CD4-positive, alpha-beta T cell treated with Interleukin-4 for 1 hour (primary cell): Measurements from ENCODE around the gene EMSY.
A peak's percentile ranks its signal among the peaks of the same experiment; 100 is the strongest.

ENCODE experiments used
- DNase-seq, 2 donors: peaks; one replicate each; pipeline ENCODE4 v3.0.0-alpha.2; 2020 to 2022

Gene EMSY

DNA sequence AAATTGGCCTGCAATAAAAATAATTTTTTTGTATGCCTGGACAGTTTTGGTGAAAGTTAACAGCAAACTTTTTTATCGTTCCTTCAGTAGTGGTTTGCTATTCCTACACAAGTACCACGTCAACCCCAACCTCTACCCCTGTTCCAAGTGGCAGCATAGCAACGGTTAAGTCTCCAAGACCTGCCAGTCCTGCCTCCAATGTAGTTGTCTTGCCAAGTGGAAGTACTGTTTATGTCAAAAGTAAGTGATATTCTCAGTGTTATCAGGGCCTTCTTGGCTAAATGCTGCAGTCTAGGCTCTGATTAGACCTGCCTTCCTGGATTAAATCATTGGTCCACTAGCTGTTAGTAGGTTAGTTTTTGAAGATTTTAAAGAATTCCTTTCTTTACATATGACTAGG, 15.0 kb downstream of the EMSY start:
- DNase-seq = no peak

DNA sequence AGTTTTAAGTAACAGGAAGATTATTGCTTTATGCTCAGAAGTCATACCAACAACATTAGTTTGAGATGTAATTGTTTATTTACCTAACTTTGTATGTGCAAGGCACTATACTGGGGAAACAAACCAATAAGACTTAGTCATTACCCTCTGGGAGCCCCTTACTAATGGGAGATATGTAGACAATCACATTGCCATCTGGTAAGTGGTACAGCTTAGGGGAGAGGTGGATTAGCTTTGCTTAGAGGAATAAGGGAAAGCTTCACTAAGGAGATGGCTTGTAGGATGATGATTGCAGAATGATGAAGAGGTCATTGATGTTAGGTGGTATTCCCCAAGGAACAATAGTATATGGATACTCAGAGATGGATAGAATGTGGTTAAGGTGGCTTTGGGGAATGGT, 17.5 kb downstream of the EMSY start:
- no peak for DNase-seq

DNA sequence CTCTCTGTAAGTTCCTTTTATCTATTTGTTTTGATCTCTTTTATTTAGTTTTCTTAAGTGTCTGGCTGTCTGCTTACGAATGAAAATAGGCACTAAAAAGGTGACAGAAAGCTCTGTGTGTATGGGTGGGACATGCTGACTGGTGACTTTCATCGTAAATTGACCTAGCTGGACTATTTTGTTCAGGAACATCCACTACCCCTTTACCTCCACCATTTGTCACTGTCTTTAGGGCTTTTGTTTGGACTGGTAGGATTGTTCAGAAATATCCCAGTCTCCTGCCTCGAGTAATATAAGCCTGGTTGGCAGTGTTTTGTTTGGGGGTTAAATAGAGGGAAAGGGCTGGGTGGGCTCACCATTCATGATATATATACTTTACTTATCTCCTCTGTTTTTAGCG, 20.9 kb downstream of the EMSY start:
- no peak for DNase-seq

- DNase-seq = no peak
These were observed 21.8 kb downstream of the EMSY start for GRCh38 chr11:76466666-76467065.

DNA sequence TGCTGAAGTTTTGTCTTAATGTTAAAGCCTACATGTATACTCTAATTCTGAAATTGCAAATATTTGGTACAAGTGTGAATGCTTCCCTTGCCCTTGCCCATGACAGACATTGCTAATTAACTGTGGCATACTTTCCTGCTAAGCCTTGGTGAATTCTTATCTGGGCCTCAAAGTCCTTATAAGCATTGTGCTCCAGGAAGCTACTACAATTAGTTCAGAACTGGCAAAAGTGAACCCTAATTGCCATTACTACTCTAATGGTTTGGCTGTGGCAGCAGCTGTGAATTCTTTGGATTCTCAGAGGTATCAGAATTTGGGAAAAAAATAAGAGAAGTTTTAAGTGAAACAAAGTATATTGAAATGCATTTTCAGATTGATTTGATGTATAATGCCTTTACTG, 24.3 kb downstream of the EMSY start:
- DNase-seq = no peak

- DNase-seq = no peak
These were observed 26.6 kb downstream of the EMSY start for GRCh38 chr11:76471382-76471781.

DNA sequence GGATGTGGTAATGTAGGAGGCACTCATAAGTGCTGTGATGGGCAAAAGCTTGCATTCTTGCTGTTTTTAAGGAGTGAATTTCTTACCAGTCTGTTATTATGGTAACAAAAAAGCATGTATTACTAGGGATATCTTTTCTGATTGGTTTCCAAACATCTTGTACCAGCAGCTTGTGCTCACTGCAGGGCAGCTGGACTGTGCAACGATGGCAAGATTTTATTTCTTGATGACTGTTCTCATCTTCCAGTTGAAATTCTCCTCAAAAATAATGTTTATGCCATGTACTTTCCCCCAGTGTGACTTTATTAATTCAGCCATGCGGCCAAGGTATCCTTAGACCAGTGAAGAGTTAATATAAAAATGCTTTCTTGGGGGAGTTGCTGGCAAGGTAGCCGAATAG, 35.4 kb downstream of the EMSY start:
- DNase-seq = no peak

- no peak for DNase-seq
These were observed 46.8 kb downstream of the EMSY start for GRCh38 chr11:76491644-76492043.

DNA sequence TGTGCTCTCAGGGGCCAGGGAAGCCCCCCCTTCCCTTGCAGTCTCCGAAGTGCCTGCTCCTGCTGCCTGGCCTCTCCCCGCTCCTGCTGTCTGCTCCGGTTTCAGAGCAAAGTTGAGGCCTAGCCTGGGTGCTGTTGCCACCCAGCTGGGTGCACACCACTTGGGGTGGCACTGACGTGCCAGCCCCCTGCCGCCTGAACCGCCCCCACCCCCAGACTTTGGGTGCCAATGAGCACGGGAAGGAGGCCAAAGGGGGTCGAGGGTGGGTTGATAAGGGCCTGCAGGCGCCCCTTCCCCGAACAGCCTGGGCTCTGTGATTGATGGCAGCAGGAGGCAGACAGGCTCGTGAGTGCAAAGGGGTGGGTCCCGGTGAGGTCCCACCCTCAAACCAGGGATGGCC, 48.2 kb downstream of the EMSY start:
- no peak for DNase-seq

DNA sequence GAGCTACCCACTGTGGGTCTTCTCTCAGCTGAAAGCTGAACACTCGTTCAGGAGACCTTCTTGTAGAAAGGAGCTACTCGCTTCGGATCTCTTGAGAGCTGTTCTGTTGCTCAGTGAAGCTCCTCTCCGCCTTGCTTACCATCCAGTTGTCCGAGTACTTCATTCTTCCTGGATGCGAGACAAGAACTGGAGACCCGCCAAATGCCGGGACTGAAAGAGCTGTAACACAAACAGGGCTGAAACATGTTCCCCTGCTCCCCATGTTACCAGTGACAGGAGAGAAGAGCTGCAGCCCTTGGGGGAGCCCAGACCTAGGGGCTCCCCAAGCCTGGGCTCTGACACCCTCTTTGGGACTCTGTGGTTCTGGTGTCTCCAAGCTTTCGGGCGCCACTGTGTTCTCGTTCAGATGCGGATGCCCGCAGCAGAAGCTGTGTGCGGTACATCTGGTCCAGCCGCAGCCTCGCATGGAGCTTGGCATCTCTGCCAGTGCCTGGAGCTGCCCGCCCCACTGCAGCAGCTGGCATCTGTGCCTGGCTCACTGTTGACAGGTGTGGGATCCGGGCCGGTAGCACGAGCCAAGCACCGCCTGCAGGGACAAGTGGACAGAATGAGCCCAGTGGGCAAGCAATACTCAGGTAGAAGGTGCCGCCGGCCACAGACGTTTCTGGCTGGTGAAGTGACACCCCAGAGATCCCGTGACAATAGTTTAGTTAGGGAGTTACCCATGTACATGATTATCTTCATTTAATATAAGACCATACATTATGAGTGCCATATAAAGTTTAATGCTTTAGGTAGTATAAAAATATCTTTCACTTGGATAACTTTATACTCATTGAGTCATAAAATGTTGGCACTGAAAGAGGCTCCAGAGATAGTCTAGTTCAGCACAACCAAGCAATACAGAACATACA, 49.1 kb downstream of the EMSY start:
- DNase-seq = no peak

DNA sequence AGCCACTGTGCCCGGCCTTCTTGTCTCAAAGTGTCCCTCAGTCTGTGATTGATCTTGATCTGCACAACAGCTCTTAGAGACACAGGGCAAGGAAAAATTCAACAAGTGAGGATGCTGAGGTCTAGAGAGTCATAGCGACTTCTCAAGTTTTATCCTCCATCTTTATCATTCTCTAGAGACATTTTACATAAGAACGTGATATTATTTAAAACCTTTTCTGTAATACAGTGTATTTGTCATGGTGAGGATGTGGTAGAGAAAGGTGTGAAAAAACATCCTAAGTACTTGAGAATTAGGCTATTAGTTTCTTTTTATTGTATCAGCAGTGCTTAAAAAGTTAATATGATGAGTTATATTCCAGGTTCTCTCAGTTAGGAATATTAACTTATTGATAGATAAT, 50.2 kb downstream of the EMSY start:
- peak in 1 of 2 donors; percentile 38 for DNase-seq

DNA sequence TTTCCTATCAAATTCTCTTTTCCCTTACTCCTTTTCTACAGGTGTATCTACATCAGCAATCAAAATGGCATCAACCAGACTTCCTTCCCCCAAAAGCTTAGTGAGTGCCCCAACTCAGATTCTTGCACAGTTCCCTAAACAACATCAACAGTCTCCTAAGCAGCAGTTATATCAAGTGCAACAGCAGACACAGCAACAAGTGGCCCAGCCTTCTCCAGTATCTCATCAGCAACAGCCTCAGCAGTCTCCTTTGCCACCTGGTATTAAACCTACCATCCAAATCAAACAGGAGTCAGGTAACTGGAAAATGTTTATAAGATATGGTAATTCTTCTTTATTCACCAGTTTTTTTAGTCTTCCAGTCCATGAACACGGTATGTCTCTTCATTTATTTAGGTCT, 51.4 kb downstream of the EMSY start:
- no peak for DNase-seq

- no peak for DNase-seq
These were observed 56.8 kb downstream of the EMSY start for GRCh38 chr11:76501526-76502202.

DNA sequence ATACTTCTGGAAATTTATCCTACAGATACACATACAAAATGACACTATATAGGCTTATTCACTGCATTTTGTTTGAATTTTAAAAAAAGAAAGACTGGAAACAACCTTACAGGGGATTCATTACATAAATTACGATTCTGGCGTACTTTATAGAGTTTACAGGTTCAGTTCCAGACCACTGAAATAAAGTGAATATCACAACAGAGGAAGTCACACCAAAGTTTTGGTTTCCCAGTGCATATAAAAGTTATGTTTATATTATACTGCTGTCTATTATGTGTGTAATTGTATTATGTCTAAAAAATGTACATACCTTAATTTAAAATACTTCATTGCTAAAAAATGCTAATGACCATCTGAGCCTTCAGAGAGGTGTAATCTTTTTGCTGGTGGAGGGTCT, 62.0 kb downstream of the EMSY start:
- DNase-seq = no peak

DNA sequence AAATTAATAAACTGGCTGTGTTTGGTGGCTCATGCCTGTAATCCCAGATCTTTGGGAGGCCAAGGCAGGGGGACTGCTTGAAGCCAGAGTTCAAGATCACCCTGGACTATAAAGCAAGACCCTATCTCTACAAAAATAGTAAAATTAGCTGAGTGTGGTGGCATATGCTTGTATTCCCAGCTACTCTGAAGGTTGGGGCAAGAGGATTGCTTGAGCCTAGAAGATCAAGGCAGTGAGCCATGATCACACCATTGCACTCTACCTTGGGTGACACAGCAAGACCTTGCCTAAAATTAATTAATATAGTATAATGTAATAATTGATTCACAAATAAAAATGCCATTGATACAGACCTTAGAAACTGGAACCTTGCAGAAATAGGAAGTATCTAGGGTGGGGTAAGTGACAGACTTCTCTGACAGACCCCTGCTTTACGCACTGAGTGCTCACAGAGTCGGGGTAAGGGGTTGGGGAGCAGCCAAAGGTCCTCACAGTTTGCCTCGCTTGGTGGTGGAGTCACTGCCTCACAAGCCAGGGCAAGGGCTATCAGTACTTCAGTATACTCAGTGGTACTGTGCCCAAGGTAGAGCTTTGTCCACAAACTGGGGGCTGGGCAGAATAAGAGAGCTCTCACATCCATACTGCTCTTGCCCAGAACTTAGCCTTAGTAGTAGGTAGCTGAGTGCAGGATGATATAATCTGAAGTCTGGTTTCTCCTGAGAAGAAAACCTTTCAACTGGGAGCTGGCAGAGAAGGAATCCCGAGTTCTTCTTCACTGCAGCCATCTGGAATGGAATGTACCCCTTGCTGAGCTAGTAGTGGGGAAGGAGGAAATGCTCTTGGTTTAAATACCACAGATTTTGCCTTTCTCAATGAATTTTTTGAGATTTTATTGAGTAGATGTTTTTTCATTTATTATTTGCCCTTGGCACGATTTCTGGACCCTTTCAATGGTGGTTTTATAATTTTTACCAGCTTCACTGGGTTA, 65.5 kb downstream of the EMSY start:
- no peak for DNase-seq

DNA sequence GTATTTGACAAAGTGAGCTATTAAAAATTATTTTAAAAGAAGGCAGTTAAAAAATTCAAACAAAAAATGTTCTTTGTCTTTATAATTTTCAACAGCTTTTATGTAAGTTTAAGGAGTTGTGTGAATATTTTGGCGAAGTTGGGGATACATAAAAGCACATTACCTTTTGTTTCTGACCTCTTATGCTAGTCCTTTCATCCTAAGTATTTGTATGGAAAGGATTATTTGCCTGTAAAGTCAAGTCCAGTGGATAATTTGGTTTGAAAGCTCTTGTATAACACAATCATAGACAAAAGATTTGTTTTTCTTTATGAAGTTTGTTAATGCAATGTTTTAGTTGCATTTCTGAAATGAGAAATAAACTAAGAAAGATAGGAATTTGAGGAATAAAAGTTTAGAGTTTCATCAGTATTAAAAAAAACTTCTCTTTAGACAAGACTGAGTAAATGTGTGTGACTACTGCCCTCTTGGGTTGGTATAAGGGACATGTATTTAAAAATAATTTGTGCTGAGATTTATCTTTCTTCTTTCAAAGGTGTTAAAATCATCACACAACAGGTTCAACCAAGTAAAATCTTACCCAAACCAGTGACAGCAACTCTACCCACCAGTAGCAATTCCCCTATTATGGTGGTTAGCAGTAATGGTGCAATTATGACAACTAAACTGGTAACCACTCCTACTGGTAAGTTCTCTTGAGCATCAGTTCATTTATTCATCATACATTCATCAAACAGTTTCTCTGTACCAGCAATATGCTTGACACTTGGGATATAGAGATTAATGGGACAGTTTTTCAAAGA, 68.2 kb downstream of the EMSY start:
- peak in 1 of 2 donors; percentile 29 for DNase-seq

DNA sequence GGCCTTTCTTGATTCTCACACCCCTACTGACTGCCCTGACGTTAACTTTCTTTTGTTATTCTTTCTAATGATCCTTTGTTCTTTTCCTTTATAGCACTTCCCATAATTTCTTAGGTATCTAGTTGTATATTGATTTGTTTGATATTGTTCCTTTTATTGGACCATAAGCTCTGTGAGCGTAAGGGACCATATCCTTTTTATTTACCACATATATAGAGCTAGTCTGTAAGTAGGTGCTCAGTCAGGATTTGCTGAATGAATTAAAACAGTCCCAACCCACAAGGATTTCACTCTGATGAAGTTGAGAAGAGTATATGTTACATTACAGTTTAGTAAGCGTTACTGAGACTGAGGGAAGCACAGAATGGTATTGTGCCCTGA, 68.8 kb downstream of the EMSY start:
- DNase-seq = no peak

DNA sequence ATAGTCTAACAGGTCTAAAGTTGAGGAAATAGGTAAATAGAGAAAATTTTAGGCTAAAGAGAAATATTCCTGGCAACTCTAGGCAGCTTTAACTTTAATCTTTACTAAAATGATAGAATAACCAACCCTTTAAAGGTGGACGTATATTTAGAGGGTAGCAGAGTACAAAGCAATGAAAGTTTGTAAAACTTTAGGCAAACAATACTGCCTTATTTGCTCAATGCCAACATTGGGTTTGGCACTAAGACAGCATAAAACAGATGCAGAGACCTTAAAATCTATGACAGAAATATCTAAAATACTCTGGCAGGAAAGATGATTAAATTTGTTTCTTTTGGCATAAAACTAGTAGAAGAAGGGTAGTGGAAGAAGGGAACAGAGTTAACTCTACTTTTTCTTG, 70.7 kb downstream of the EMSY start:
- DNase-seq = no peak

DNA sequence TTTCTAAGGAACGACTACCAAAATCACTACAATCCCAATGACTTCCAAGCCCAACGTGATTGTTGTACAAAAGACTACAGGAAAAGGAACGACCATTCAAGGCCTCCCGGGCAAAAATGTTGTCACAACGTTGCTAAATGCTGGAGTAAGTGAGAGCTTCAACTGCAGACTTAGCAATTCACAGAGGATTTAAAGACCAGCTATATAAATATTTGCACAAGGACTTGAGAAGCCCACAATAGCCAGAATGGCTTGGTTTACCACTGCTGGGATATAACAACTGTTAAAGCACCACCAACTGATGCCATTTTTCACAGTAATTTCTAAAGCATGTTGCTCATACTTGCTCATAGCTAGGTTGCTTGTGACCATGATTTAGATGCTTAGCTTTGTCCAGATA, 78.3 kb downstream of the EMSY start:
- no peak for DNase-seq

GRCh38 chr11:76523786-76524436, 79.1 kb downstream of the EMSY start:
- DNase-seq = no peak

GRCh38 chr11:76524461-76524860, 79.6 kb downstream of the EMSY start:
- DNase-seq = no peak

DNA sequence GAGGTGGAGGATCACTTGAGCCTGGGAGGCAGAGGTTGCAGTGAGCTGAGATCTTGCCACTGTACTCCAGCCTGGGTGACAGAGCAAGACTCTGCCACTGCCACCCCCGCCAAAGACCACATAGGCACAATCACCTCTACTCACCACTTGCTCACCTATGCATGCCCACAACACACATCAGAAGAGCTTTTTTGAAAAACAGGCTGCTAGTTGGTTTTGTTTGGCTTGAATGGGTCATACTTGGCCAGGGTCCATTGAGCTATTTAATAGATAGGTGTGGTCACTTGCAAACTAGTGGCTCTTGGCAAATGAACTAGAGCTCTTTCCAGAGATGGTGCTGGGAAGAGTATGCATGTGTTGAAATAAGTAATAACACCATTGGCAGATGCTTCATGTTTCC, 80.1 kb downstream of the EMSY start:
- no peak for DNase-seq
